ENCODE results near the gene PDSS2.

DNA sequence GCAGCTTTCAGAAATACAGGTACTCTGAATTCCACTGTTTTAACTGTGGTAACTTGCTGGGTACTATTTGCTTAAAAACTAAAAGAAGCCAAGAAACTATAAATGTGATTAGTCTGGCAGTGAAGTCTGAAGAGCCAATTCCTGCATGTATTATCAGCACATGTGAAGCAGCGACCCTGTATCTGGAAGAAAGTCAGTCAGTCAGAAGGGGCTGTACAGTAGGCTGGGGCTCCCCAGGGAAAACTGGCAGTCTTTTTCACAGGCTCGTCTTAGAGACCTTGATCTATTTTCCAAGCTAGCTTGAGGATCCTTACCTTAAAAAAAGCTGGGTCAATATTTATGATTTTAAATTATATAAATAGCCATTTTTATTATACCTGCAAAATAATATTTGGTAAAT lies 104.9 kb downstream of the PDSS2 start:
- no peak for TF ChIP-seq POLR2A (IDR thresholded peaks at IDR 0.05)
- TF ChIP-seq, protein P1, sequence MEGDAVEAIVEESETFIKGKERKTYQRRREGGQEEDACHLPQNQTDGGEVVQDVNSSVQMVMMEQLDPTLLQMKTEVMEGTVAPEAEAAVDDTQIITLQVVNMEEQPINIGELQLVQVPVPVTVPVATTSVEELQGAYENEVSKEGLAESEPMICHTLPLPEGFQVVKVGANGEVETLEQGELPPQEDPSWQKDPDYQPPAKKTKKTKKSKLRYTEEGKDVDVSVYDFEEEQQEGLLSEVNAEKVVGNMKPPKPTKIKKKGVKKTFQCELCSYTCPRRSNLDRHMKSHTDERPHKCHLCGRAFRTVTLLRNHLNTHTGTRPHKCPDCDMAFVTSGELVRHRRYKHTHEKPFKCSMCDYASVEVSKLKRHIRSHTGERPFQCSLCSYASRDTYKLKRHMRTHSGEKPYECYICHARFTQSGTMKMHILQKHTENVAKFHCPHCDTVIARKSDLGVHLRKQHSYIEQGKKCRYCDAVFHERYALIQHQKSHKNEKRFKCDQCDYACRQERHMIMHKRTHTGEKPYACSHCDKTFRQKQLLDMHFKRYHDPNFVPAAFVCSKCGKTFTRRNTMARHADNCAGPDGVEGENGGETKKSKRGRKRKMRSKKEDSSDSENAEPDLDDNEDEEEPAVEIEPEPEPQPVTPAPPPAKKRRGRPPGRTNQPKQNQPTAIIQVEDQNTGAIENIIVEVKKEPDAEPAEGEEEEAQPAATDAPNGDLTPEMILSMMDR (IDR thresholded peaks at IDR 0.05) = no peak
